WTC11 (cell line): Measurements from ENCODE around the gene PPFIBP2. TPM values are rescaled to one million over a fixed set of nuclear protein-coding genes. Genes with fewer than 3 reads are reported as not detected.

ENCODE experiments used
- ATAC-seq: fragments of 200-7000 bp; cut with Tn5 transposase; 2 replicates; pipeline ENCODE4 v1.10.0; 2021; ENCODE audit warnings: mild to moderate bottlenecking, moderate library complexity
- CTCF ChIA-PET: fragments of 300-600 bp; sonication (Branson Sonifier 250); formaldehyde crosslinking; loops from one replicate; lab custom pipeline; 2021; ENCODE audit warnings: antibody characterized with exemption; lab: Charles Lee
- POLR2A ChIA-PET: fragments of 350-600 bp; sonication (Branson Sonifier 250); formaldehyde crosslinking; loops from one replicate; lab custom pipeline; 2021; ENCODE audit warnings: antibody characterized with exemption; lab: Charles Lee
- DNase-seq: peaks from one replicate; pipeline ENCODE4 v3.0.0; 2021; ENCODE audit warnings: low spot score
- H3K27ac Mint-ChIP-seq: 2 replicates; pipeline ENCODE4 v1.8.0; 2021; ENCODE audit warnings: mixed read lengths
- H3K27me3 Mint-ChIP-seq: 2 replicates; pipeline ENCODE4 v1.8.0; 2021; ENCODE audit warnings: low read depth, mild to moderate bottlenecking, moderate library complexity, mixed read lengths
- H3K36me3 Mint-ChIP-seq: 2 replicates; pipeline ENCODE4 v1.8.0; 2021; ENCODE audit warnings: mixed read lengths
- H3K4me1 Mint-ChIP-seq: 2 replicates; pipeline ENCODE4 v1.8.0; 2022; ENCODE audit warnings: mixed read lengths
- H3K4me3 Mint-ChIP-seq: 2 replicates; pipeline ENCODE4 v1.8.0; 2021; ENCODE audit warnings: mild to moderate bottlenecking, moderate library complexity, mixed read lengths
- H3K9me3 Mint-ChIP-seq: 2 replicates; pipeline ENCODE4 v1.8.0; 2021; ENCODE audit warnings: mixed read lengths
- CREM ChIP-seq: sonication (generic); formaldehyde crosslinking; IDR thresholded peaks from 2 replicates; pipeline ENCODE4 v1.8.1; 2022; ENCODE audit warnings: mild to moderate bottlenecking, missing genetic modification reagents, moderate library complexity
- EMX1 ChIP-seq: fragments of 250-450 bp; sonication (Bioruptor Pico); IDR thresholded peaks from 2 replicates; pipeline ENCODE4 v1.8.0; 2021; ENCODE audit warnings: mild to moderate bottlenecking
- FOXK1 ChIP-seq: sonication (generic); formaldehyde crosslinking; IDR thresholded peaks from 2 replicates; pipeline ENCODE4 v1.8.0; 2022; ENCODE audit warnings: mild to moderate bottlenecking, moderate library complexity, missing genetic modification reagents
- FOXP4 ChIP-seq: sonication (generic); formaldehyde crosslinking; IDR thresholded peaks from 2 replicates; pipeline ENCODE4 v1.8.0; 2022; ENCODE audit warnings: mild to moderate bottlenecking, missing genetic modification reagents
- GRHL2 ChIP-seq: fragments of 250-450 bp; sonication (Bioruptor Pico); IDR thresholded peaks from 2 replicates; pipeline ENCODE4 v1.8.0; 2022; ENCODE audit warnings: mild to moderate bottlenecking, moderate library complexity; ENCODE audit not compliant: insufficient replicate concordance, severe bottlenecking
- IRF2 ChIP-seq: sonication (generic); formaldehyde crosslinking; IDR thresholded peaks from 2 replicates; pipeline ENCODE4 v1.8.0; 2022; ENCODE audit warnings: low read depth, missing genetic modification reagents, borderline replicate concordance
- NFATC4 ChIP-seq: fragments of 250-450 bp; sonication (Bioruptor Pico); IDR thresholded peaks from 2 replicates; pipeline ENCODE4 v1.9.0; 2021; ENCODE audit warnings: mild to moderate bottlenecking
- PREB ChIP-seq: sonication (generic); formaldehyde crosslinking; IDR thresholded peaks from 2 replicates; pipeline ENCODE4 v1.8.1; 2022; ENCODE audit warnings: mild to moderate bottlenecking, missing genetic modification reagents, moderate library complexity, borderline replicate concordance
- SOX15 ChIP-seq: fragments of 250-450 bp; sonication (Bioruptor Pico); IDR thresholded peaks from 2 replicates; pipeline ENCODE4 v1.9.0; 2021; ENCODE audit warnings: mild to moderate bottlenecking
- TEAD1 ChIP-seq: sonication (generic); formaldehyde crosslinking; IDR thresholded peaks from 2 replicates; pipeline ENCODE4 v1.8.0; 2022; ENCODE audit warnings: mild to moderate bottlenecking, missing genetic modification reagents
- ZBTB21 ChIP-seq: sonication (generic); formaldehyde crosslinking; IDR thresholded peaks from 2 replicates; pipeline ENCODE4 v1.8.1; 2023; ENCODE audit warnings: mild to moderate bottlenecking, missing genetic modification reagents, borderline replicate concordance
- ZNF121 ChIP-seq: sonication (generic); formaldehyde crosslinking; IDR thresholded peaks from 2 replicates; pipeline ENCODE4 v1.8.0; 2023; ENCODE audit warnings: missing genetic modification reagents
- ZNF219 ChIP-seq: sonication (generic); formaldehyde crosslinking; IDR thresholded peaks from 2 replicates; pipeline ENCODE4 v1.8.0; 2023; ENCODE audit warnings: missing genetic modification reagents, mild to moderate bottlenecking, borderline replicate concordance
- ZNF263 ChIP-seq: sonication (generic); formaldehyde crosslinking; IDR thresholded peaks from 2 replicates; pipeline ENCODE4 v1.8.1; 2022; ENCODE audit warnings: low read depth, mild to moderate bottlenecking, moderate library complexity, missing genetic modification reagents
- ZNF425 ChIP-seq: fragments of 250-450 bp; sonication (Bioruptor Pico); conservative IDR thresholded peaks from 2 replicates; pipeline ENCODE4 v1.9.0; 2021; ENCODE audit warnings: mild to moderate bottlenecking
- total RNA-seq: library from RNA; stranded (reverse); gene quantifications from 3 replicates; pipeline ENCODE4 v1.2.3, GENCODE V29; 2021
- TF ChIP-seq, protein P1 (sequence below): sonication (generic); formaldehyde crosslinking; IDR thresholded peaks from 2 replicates; pipeline ENCODE4 v1.8.0; 2022; ENCODE audit warnings: mild to moderate bottlenecking, missing genetic modification reagents
- TF ChIP-seq, protein P2 (sequence below): sonication (generic); formaldehyde crosslinking; IDR thresholded peaks from 2 replicates; pipeline ENCODE4 v1.8.0; 2022; ENCODE audit warnings: missing genetic modification reagents
- TF ChIP-seq, protein P3 (sequence below): sonication (generic); formaldehyde crosslinking; IDR thresholded peaks from 2 replicates; pipeline ENCODE4 v1.8.0; 2023; ENCODE audit warnings: missing genetic modification reagents

PPFIBP2 gene
- total RNA-seq, 1 experiment from 2014 or later: 21.4 TPM

- ATAC-seq (no peak), DNase-seq (no peak)
- ChIA-PET CTCF (no interaction called here), POLR2A (no interaction called here)
- Mint-ChIP-seq H3K27ac (no peak overlapping the region), H3K4me3 (no peak overlapping the region), H3K36me3 (peaks cover 2% of the 10 kb centered on the region), H3K27me3 (no peaks in the 10 kb centered on the region), H3K4me1 (peaks cover 29% of the 10 kb centered on the region), H3K9me3 (no peaks in the 10 kb centered on the region)
- no peak for TF ChIP-seq FOXP4 (CRISPR knock-in tag)
These were observed 100.9 kb downstream of the PPFIBP2 start for GRCh38 chr11:7614656-7615055.

GRCh38 chr11:7617032-7617431 lies 103.2 kb downstream of the PPFIBP2 start:
- Mint-ChIP-seq H3K9me3 (no peaks in the 10 kb centered on the region), H3K27me3 (no peaks in the 10 kb centered on the region), H3K27ac (peak overlapping the region; percentile 10; the same call in 1 of the 2 replicates), H3K36me3 (peaks cover 2% of the 10 kb centered on the region; the same call in 1 of the 2 replicates), H3K4me3 (no peak overlapping the region), H3K4me1 (peaks cover 43% of the 10 kb centered on the region)
- DNase-seq: no peak
- POLR2A ChIA-PET: no interaction called here
- CTCF ChIA-PET: interaction anchor here (0.9 kb wide), 1 partner anchor 45 kb away, joined by 3 read pairs; no protein-coding TSS in a partner anchor
- TF ChIP-seq, protein P1, sequence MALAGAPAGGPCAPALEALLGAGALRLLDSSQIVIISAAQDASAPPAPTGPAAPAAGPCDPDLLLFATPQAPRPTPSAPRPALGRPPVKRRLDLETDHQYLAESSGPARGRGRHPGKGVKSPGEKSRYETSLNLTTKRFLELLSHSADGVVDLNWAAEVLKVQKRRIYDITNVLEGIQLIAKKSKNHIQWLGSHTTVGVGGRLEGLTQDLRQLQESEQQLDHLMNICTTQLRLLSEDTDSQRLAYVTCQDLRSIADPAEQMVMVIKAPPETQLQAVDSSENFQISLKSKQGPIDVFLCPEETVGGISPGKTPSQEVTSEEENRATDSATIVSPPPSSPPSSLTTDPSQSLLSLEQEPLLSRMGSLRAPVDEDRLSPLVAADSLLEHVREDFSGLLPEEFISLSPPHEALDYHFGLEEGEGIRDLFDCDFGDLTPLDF: no peak
- no peak for ATAC-seq

- no peak overlapping the region for H3K4me3 Mint-ChIP-seq
- DNase-seq (no peak), ATAC-seq (no peak)
- H3K36me3 Mint-ChIP-seq: peaks cover 8% of the 10 kb centered on the region
- ChIA-PET POLR2A (no interaction called here), CTCF (interaction anchor here (0.8 to 2.1 kb wide), 2 partner anchors 48 to 106 kb away, joined by 3 to 12 read pairs; partner anchors contain the start of gene PPFIBP2)
- H3K27me3 Mint-ChIP-seq: no peaks in the 10 kb centered on the region
- H3K9me3 Mint-ChIP-seq: no peaks in the 10 kb centered on the region
- H3K27ac Mint-ChIP-seq: no peak overlapping the region
- TF ChIP-seq EMX1: no peak
- no peak for TF ChIP-seq TEAD1 (CRISPR knock-in tag)
- no peak for TF ChIP-seq ZBTB21 (CRISPR knock-in tag)
- TF ChIP-seq PREB (CRISPR knock-in tag): no peak
- TF ChIP-seq ZNF219 (CRISPR knock-in tag): no peak
- TF ChIP-seq CREM: no peak
- H3K4me1 Mint-ChIP-seq: peaks cover 36% of the 10 kb centered on the region
These were observed 105.5 kb downstream of the PPFIBP2 start for GRCh38 chr11:7619322-7619721.

GRCh38 chr11:7621090-7621489 lies 107.3 kb downstream of the PPFIBP2 start:
- CTCF ChIA-PET: interaction anchor here (0.6 to 2.1 kb wide), 4 partner anchors 36 to 71 kb away, joined by 3 to 12 read pairs (median 4); no protein-coding TSS in a partner anchor
- H3K27me3 Mint-ChIP-seq: no peaks in the 10 kb centered on the region
- H3K36me3 Mint-ChIP-seq: peaks cover 8% of the 10 kb centered on the region
- POLR2A ChIA-PET: interaction anchor here (1.1 kb wide), 1 partner anchor 30 kb away, joined by 3 read pairs; no protein-coding TSS in a partner anchor
- peaks cover 34% of the 10 kb centered on the region for H3K4me1 Mint-ChIP-seq
- DNase-seq: no peak
- peak overlapping the region; percentile 88; the same call in 1 of the 2 replicates for H3K27ac Mint-ChIP-seq
- no peaks in the 10 kb centered on the region for H3K9me3 Mint-ChIP-seq
- ATAC-seq: peak; percentile 72
- H3K4me3 Mint-ChIP-seq: no peak overlapping the region; the same call in 1 of the 2 replicates
- TF ChIP-seq, protein P2, sequence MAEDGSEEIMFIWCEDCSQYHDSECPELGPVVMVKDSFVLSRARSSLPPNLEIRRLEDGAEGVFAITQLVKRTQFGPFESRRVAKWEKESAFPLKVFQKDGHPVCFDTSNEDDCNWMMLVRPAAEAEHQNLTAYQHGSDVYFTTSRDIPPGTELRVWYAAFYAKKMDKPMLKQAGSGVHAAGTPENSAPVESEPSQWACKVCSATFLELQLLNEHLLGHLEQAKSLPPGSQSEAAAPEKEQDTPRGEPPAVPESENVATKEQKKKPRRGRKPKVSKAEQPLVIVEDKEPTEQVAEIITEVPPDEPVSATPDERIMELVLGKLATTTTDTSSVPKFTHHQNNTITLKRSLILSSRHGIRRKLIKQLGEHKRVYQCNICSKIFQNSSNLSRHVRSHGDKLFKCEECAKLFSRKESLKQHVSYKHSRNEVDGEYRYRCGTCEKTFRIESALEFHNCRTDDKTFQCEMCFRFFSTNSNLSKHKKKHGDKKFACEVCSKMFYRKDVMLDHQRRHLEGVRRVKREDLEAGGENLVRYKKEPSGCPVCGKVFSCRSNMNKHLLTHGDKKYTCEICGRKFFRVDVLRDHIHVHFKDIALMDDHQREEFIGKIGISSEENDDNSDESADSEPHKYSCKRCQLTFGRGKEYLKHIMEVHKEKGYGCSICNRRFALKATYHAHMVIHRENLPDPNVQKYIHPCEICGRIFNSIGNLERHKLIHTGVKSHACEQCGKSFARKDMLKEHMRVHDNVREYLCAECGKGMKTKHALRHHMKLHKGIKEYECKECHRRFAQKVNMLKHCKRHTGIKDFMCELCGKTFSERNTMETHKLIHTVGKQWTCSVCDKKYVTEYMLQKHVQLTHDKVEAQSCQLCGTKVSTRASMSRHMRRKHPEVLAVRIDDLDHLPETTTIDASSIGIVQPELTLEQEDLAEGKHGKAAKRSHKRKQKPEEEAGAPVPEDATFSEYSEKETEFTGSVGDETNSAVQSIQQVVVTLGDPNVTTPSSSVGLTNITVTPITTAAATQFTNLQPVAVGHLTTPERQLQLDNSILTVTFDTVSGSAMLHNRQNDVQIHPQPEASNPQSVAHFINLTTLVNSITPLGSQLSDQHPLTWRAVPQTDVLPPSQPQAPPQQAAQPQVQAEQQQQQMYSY: no peak
- TF ChIP-seq ZNF263: no peak
- TF ChIP-seq SOX15 (CRISPR knock-in tag): no peak
- TF ChIP-seq IRF2 (CRISPR knock-in tag): no peak
- TF ChIP-seq, protein P3, sequence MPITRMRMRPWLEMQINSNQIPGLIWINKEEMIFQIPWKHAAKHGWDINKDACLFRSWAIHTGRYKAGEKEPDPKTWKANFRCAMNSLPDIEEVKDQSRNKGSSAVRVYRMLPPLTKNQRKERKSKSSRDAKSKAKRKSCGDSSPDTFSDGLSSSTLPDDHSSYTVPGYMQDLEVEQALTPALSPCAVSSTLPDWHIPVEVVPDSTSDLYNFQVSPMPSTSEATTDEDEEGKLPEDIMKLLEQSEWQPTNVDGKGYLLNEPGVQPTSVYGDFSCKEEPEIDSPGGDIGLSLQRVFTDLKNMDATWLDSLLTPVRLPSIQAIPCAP (CRISPR knock-in tag): no peak
- TF ChIP-seq NFATC4 (CRISPR knock-in tag): no peak
- no peak for TF ChIP-seq ZNF121
- no peak for TF ChIP-seq EMX1
- no peak for TF ChIP-seq ZNF425 (CRISPR knock-in tag)
- no peak for TF ChIP-seq FOXK1
- TF ChIP-seq GRHL2 (CRISPR knock-in tag): no peak
